GM12878 (cell line): ENCODE measurements around the gene SSNA1. TPM values are rescaled to one million over a fixed set of nuclear protein-coding genes. Genes with fewer than 3 reads are reported as not detected.

Experiments
- ATAC-seq: fragments of 200-7000 bp; cut with Tn5 transposase; 3 replicates; pipeline ENCODE4 v1.9.1; 2020; ENCODE audit warnings: mild to moderate bottlenecking, moderate library complexity
- BruUV-seq: library from RNA; stranded (reverse); fragments of 400-500 nt; replicated peaks from 2 replicates; lab custom pipeline; 2021; lab: Mats Ljungman, UMichigan
- CTCF ChIA-PET: fragments of 300-600 bp; sonication (Branson Sonifier 250); formaldehyde crosslinking; extraction: SDS; loops from one replicate; lab custom pipeline; 2021; ENCODE audit warnings: inconsistent platforms; lab: Yijun Ruan, JAX
- POLR2A ChIA-PET: fragments of 350-600 bp; formaldehyde crosslinking; extraction: SDS; loops from one replicate; lab custom pipeline; 2021; ENCODE audit warnings: inconsistent platforms; lab: Charles Lee
- RAD21 ChIA-PET: fragments of 300-600 bp; sonication (Branson Sonifier 250); formaldehyde crosslinking; loops from one replicate; lab custom pipeline; 2023; ENCODE audit warnings: antibody characterized with exemption; ENCODE audit not compliant: unreplicated experiment; lab: Charles Lee
- SMC1A ChIA-PET: fragments of 300-600 bp; sonication (Branson Sonifier 250); formaldehyde crosslinking; loops from one replicate; lab custom pipeline; 2023; ENCODE audit not compliant: unreplicated experiment, uncharacterized antibody; lab: Charles Lee
- DNase-seq: peaks from one replicate; pipeline ENCODE4 v3.0.0-alpha.2; 2011; ENCODE audit warnings: low read depth, low spot score
- FAIRE-seq: peaks from 3 replicates; lab custom pipeline; 2011; peaks lifted over from hg19 to GRCh38; lab: Jason Lieb, UNC
- H2AFZ ChIP-seq: 2 replicates; pipeline ENCODE4 v1.6.0; 2011; ENCODE audit warnings: low read depth, low read length, control low read depth; ENCODE audit not compliant: control insufficient read depth
- H3K27ac ChIP-seq: 2 replicates; pipeline ENCODE4 v1.5.1; 2011; ENCODE audit warnings: control low read depth; ENCODE audit not compliant: control insufficient read depth, insufficient read depth
- H3K27me3 ChIP-seq, 2 experiments: replicated peaks in 1 of 2; 2 replicates each; pipeline versions ENCODE4 v1.6.0 to v1.6.1; 2011; ENCODE audit warnings: low read length in 1 of 2; ENCODE audit not compliant: control insufficient read depth in 2 of 2, insufficient read depth in 2 of 2
- H3K36me3 ChIP-seq, 2 experiments: 2 replicates each; pipeline ENCODE4 v1.5.1; 2011; ENCODE audit warnings: low read length in 1 of 2; ENCODE audit not compliant: control insufficient read depth in 2 of 2, insufficient read depth in 2 of 2
- H3K4me1 ChIP-seq: 2 replicates; pipeline ENCODE4 v1.6.1; 2011; ENCODE audit warnings: mild to moderate bottlenecking, low read length, moderate library complexity, mixed read lengths; ENCODE audit not compliant: control insufficient read depth, insufficient read depth
- H3K4me2 ChIP-seq: 2 replicates; pipeline ENCODE4 v1.6.0; 2011; ENCODE audit warnings: control low read depth; ENCODE audit not compliant: control insufficient read depth, insufficient read depth
- H3K4me3 ChIP-seq: fragments of 200-600 bp; sonication (generic); 2 replicates; pipeline ENCODE4 v1.5.1; 2016
- H3K79me2 ChIP-seq: 2 replicates; pipeline ENCODE4 v1.6.0; 2011; ENCODE audit warnings: low read length; ENCODE audit not compliant: control insufficient read depth, insufficient read depth
- H3K9ac ChIP-seq: 2 replicates; pipeline ENCODE4 v1.8.0; 2011; ENCODE audit warnings: low read length, control low read depth, mixed read lengths; ENCODE audit not compliant: control insufficient read depth, insufficient read depth
- H3K9me3 ChIP-seq: replicated peaks from 3 replicates; pipeline ENCODE4 v1.5.1; 2011; ENCODE audit warnings: mild to moderate bottlenecking, low read length; ENCODE audit not compliant: control insufficient read depth, insufficient read depth
- H4K20me1 ChIP-seq: 2 replicates; pipeline ENCODE4 v1.6.0; 2011; ENCODE audit not compliant: control insufficient read depth, insufficient read depth
- ASH2L ChIP-seq: fragments of 300-600, 200-600 bp; sonication (generic); IDR thresholded peaks from 2 replicates; pipeline ENCODE4 v1.6.1; 2017; ENCODE audit warnings: low read depth, mild to moderate bottlenecking, borderline replicate concordance
- CREB1 ChIP-seq: IDR thresholded peaks from 2 replicates; pipeline ENCODE4 v1.6.1; 2012; ENCODE audit warnings: low read depth, mild to moderate bottlenecking, inconsistent platforms
- EGR1 ChIP-seq, 2 experiments: IDR thresholded peaks; 1 replicate in 1 of 2; 2 replicates in 1 of 2; pipeline ENCODE4 v1.6.1; 2011 to 2012; ENCODE audit warnings: low read depth in 2 of 2, low read length in 2 of 2, borderline replicate concordance in 1 of 2, mild to moderate bottlenecking in 1 of 2, moderate library complexity in 1 of 2
- KAT2A ChIP-seq: conservative IDR thresholded peaks from 2 replicates; pipeline ENCODE4 v1.6.1; 2011; ENCODE audit warnings: low read depth, low read length; ENCODE audit not compliant: control insufficient read depth
- KLF5 ChIP-seq: fragments of 450-650 bp; IDR thresholded peaks from 2 replicates; pipeline ENCODE4 v1.6.1; 2014; ENCODE audit warnings: mild to moderate bottlenecking; ENCODE audit not compliant: partially characterized antibody
- MAX ChIP-seq: IDR thresholded peaks from 2 replicates; pipeline ENCODE4 v1.6.1; 2012; ENCODE audit warnings: low read depth, low read length, improper control_type of control experiment
- MLLT1 ChIP-seq: fragments of 450-650 bp; IDR thresholded peaks from 2 replicates; pipeline ENCODE4 v1.6.1; 2016; ENCODE audit warnings: mild to moderate bottlenecking
- MTA3 ChIP-seq: IDR thresholded peaks from 2 replicates; pipeline ENCODE4 v1.6.1; 2012; ENCODE audit warnings: low read length, inconsistent platforms, borderline replicate concordance
- MYB ChIP-seq: fragments of 150-350 bp; IDR thresholded peaks from 2 replicates; pipeline ENCODE4 v1.6.1; 2014; ENCODE audit warnings: mild to moderate bottlenecking, low read depth, low read length, borderline replicate concordance
- RCOR1 ChIP-seq: conservative IDR thresholded peaks from 2 replicates; pipeline ENCODE4 v1.6.1; 2012; ENCODE audit warnings: low read depth, low read length, improper control_type of control experiment
- SUZ12 ChIP-seq: fragments of 200-600 bp; sonication (generic); IDR thresholded peaks from one replicate; pipeline ENCODE4 v1.6.1; 2018; ENCODE audit warnings: antibody characterized with exemption, mild to moderate bottlenecking; ENCODE audit not compliant: unreplicated experiment
- WGBS: methylation state at CpG from one replicate; pipeline ENCODE4 v1.1.6; 2016; ENCODE audit warnings: low lambda C conversion rate; ENCODE audit not compliant: insufficient replicate concordance, insufficient coverage; ENCODE audit errors: missing lambda C conversion rate; 5-methylcytosine and 5-hydroxymethylcytosine counted together
- in situ Hi-C: fragments of 300-500 bp; cut with MboI; formaldehyde crosslinking; loops from 9 replicates; pipeline ENCODE4 v1.14.3; 2018; ENCODE audit warnings: mixed read lengths
- intact Hi-C: fragments of 100-400 bp; cut with micrococcal nuclease; formaldehyde crosslinking; loops from one replicate; pipeline ENCODE4 v1.14.2; 2022; ENCODE audit not compliant: unreplicated experiment
- polyA plus RNA-seq, 11 experiments: library from polyadenylated mRNA; depleted of rRNA in 4 of 11; unstranded in 6 of 11; stranded (reverse) in 5 of 11; fragments of >200 nt; fragmentation: Nextera tagmentation in 4 of 11; fragmentation: Illumina TruSeq in 1 of 11; extraction: Ambion mirVana in 4 of 11; extraction: Trizol in 1 of 11; gene quantifications; 1 replicate in 1 of 11; 2 replicates in 10 of 11; pipeline versions ENCODE4 v1.2.1 to v1.2.3, GENCODE V29; 2011 to 2016; ENCODE audit warnings: inconsistent platforms in 2 of 11, missing spikeins in 2 of 11, low read depth in 1 of 11
- total RNA-seq, 4 experiments: library from RNA; depleted of rRNA in 3 of 4; stranded (reverse); fragments of >200 nt in 3 of 4; fragmentation: Illumina TruSeq in 1 of 4; extraction: Trizol in 1 of 4; gene quantifications; 2 replicates each; pipeline versions ENCODE4 v1.2.1 to v1.2.3, GENCODE V29; 2013 to 2021
- TF ChIP-seq, protein P1 (sequence below): fragments of 450-650 bp; IDR thresholded peaks from 2 replicates; pipeline ENCODE4 v1.6.1; 2016; ENCODE audit warnings: mild to moderate bottlenecking, moderate library complexity, borderline replicate concordance

Gene SSNA1
- total and polyA plus RNA-seq, 10 of the 15 experiments (the other 5 are each of a cell fraction or from before 2014, with no cell fraction given): 0.63 to 139 (median 78.0) TPM

- no TSS peak for BruUV-seq
- ChIA-PET RAD21 (interaction anchor here (0.8 kb wide), 1 partner anchor 40 kb away, joined by 3 read pairs; the partner anchor contains the start of genes ANAPC2 and SSNA1), SMC1A (no interaction called here), CTCF (no interaction called here), POLR2A (interaction anchor here (0.8 to 1.2 kb wide), 2 partner anchors 11 to 40 kb away, joined by 3 read pairs; partner anchors contain the start of genes SSNA1 and TUBB4B)
- in situ Hi-C loops (loop anchor here (5.0 kb wide), 1 partner anchor 107 kb away; no protein-coding TSS in a partner anchor), intact Hi-C loops (loop anchor here (10.0 kb wide), 1 partner anchor 184 kb away; the partner anchor contains the start of gene NPDC1)
- no peak for DNase-seq
- no peaks in the 10 kb centered on the region for H3K36me3 ChIP-seq
- no peak overlapping the region for H2AFZ ChIP-seq
- no peak overlapping the region for H3K4me3 ChIP-seq
- no peak for ATAC-seq
- peaks cover 8% of the 10 kb centered on the region for H3K4me1 ChIP-seq
- WGBS: 29% methylated on average over 27 of the region's 27 CpGs
- FAIRE-seq: no peak
- H3K27ac ChIP-seq: no peak overlapping the region
- H3K79me2 ChIP-seq: no peaks in the 10 kb centered on the region
- TF ChIP-seq SUZ12: no peak
- TF ChIP-seq KAT2A: no peak
- no peak for TF ChIP-seq MAX
- TF ChIP-seq CREB1: no peak
- TF ChIP-seq ASH2L: no peak
- no peak for TF ChIP-seq RCOR1
- TF ChIP-seq KLF5: no peak
- TF ChIP-seq MYB: no peak
- no peak for TF ChIP-seq MTA3
- TF ChIP-seq EGR1 (IDR thresholded peaks at IDR 0.05; ENCODE audit: borderline replicate concordance in 1 of 2, low read depth in 2 of 2, low read length in 2 of 2): no peak
- TF ChIP-seq, protein P1, sequence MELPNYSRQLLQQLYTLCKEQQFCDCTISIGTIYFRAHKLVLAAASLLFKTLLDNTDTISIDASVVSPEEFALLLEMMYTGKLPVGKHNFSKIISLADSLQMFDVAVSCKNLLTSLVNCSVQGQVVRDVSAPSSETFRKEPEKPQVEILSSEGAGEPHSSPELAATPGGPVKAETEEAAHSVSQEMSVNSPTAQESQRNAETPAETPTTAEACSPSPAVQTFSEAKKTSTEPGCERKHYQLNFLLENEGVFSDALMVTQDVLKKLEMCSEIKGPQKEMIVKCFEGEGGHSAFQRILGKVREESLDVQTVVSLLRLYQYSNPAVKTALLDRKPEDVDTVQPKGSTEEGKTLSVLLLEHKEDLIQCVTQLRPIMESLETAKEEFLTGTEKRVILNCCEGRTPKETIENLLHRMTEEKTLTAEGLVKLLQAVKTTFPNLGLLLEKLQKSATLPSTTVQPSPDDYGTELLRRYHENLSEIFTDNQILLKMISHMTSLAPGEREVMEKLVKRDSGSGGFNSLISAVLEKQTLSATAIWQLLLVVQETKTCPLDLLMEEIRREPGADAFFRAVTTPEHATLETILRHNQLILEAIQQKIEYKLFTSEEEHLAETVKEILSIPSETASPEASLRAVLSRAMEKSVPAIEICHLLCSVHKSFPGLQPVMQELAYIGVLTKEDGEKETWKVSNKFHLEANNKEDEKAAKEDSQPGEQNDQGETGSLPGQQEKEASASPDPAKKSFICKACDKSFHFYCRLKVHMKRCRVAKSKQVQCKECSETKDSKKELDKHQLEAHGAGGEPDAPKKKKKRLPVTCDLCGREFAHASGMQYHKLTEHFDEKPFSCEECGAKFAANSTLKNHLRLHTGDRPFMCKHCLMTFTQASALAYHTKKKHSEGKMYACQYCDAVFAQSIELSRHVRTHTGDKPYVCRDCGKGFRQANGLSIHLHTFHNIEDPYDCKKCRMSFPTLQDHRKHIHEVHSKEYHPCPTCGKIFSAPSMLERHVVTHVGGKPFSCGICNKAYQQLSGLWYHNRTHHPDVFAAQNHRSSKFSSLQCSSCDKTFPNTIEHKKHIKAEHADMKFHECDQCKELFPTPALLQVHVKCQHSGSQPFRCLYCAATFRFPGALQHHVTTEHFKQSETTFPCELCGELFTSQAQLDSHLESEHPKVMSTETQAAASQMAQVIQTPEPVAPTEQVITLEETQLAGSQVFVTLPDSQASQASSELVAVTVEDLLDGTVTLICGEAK: no peak
- no peak for TF ChIP-seq MLLT1
- no peaks in the 10 kb centered on the region for H3K27me3 ChIP-seq
- no peaks in the 10 kb centered on the region for H3K9me3 ChIP-seq
- H3K4me2 ChIP-seq: no peak overlapping the region
- no peak overlapping the region for H3K9ac ChIP-seq
- H4K20me1 ChIP-seq: no peaks in the 10 kb centered on the region
Measured at GRCh38 chr9:137228968-137229896, 40.8 kb downstream of the SSNA1 start.
